ENCODE data around the gene GPANK1. TPM values are rescaled to one million over a fixed set of nuclear protein-coding genes. Genes with fewer than 3 reads are reported as not detected.
A peak's percentile ranks its signal among the peaks of the same experiment; 100 is the strongest.

Gene GPANK1
- total RNA-seq, 2 experiments from 2014 or later = 35.2 to 42.8 TPM

GRCh38 chr6:31639043-31639442, 25.8 kb downstream of the GPANK1 start:
- H3K4me1 Mint-ChIP-seq = peaks cover 7% of the 10 kb centered on the region
- ATAC-seq = peak; percentile 9
- DNase-seq = no peak
- H3K36me3 Mint-ChIP-seq (ENCODE audit: low read depth) = peaks cover 51% of the 10 kb centered on the region
- no peaks in the 10 kb centered on the region for H3K9me3 Mint-ChIP-seq (ENCODE audit: low read depth)
- peak overlapping the region; percentile 86 for H3K27ac Mint-ChIP-seq
- intact Hi-C loops (cut with DNase I, micrococcal nuclease) = no loop called here
- no peaks in the 10 kb centered on the region for H3K27me3 Mint-ChIP-seq
- ChIA-PET POLR2A (interaction anchor here (1.3 to 3.6 kb wide), 3 partner anchors 11 to 97 kb away, joined by 4 to 29 read pairs (median 11); partner anchors contain the start of gene DDX39B), CTCF (interaction anchor here (0.6 to 2.8 kb wide), 7 partner anchors 13 to 1723 kb away, joined by 3 to 8 read pairs (median 3); no protein-coding TSS in a partner anchor)
- no peak overlapping the region for H3K4me3 Mint-ChIP-seq

GRCh38 chr6:31636698-31637596, 27.9 kb downstream of the GPANK1 start:
- POLR2A ChIA-PET = interaction anchor here (0.6 to 3.6 kb wide), 4 partner anchors 9 to 101 kb away, joined by 3 to 29 read pairs (median 8); no protein-coding TSS in a partner anchor
- peaks cover 7% of the 10 kb centered on the region for H3K4me1 Mint-ChIP-seq
- peak overlapping the region; percentile 61 for H3K27ac Mint-ChIP-seq
- ATAC-seq (no peak), DNase-seq (no peak)
- H3K36me3 Mint-ChIP-seq (ENCODE audit: low read depth) = peaks cover 68% of the 10 kb centered on the region
- no peaks in the 10 kb centered on the region for H3K27me3 Mint-ChIP-seq
- intact Hi-C loops (cut with DNase I, micrococcal nuclease) = no loop called here
- H3K4me3 Mint-ChIP-seq = no peak overlapping the region
- H3K9me3 Mint-ChIP-seq (ENCODE audit: low read depth) = no peaks in the 10 kb centered on the region
- CTCF ChIA-PET = no interaction called here

- CTCF ChIA-PET = no interaction called here
- intact Hi-C loops (cut with DNase I, micrococcal nuclease) = no loop called here
- no peak for DNase-seq
- POLR2A ChIA-PET = interaction anchor here (0.7 to 1.5 kb wide), 5 partner anchors 8 to 12 kb away, joined by 3 to 7 read pairs (median 3); no protein-coding TSS in a partner anchor
- ATAC-seq = no peak
- Mint-ChIP-seq H3K27me3 (no peaks in the 10 kb centered on the region), H3K9me3 (ENCODE audit: low read depth) (no peaks in the 10 kb centered on the region), H3K4me3 (no peak overlapping the region), H3K4me1 (peaks cover 7% of the 10 kb centered on the region), H3K36me3 (ENCODE audit: low read depth) (peaks cover 74% of the 10 kb centered on the region), H3K27ac (peak overlapping the region; percentile 17)
Measured at GRCh38 chr6:31634969-31635575, 29.7 kb downstream of the GPANK1 start.

GRCh38 chr6:31634131-31634530, 30.7 kb downstream of the GPANK1 start:
- POLR2A ChIA-PET = interaction anchor here (1.4 to 1.5 kb wide), 2 partner anchors 8 to 11 kb away, joined by 3 to 7 read pairs; no protein-coding TSS in a partner anchor
- H3K9me3 Mint-ChIP-seq (ENCODE audit: low read depth) = no peaks in the 10 kb centered on the region
- DNase-seq (no peak), ATAC-seq (no peak)
- intact Hi-C loops (cut with DNase I, micrococcal nuclease) = no loop called here
- H3K27me3 Mint-ChIP-seq = no peaks in the 10 kb centered on the region
- peaks cover 78% of the 10 kb centered on the region for H3K36me3 Mint-ChIP-seq (ENCODE audit: low read depth)
- H3K4me3 Mint-ChIP-seq = no peak overlapping the region
- H3K27ac Mint-ChIP-seq = peak overlapping the region; percentile 56
- CTCF ChIA-PET = interaction anchor here (0.8 kb wide), 1 partner anchor 242 kb away, joined by 3 read pairs; no protein-coding TSS in a partner anchor
- H3K4me1 Mint-ChIP-seq = no peaks in the 10 kb centered on the region

- POLR2A ChIA-PET = interaction anchor here (1.4 to 1.5 kb wide), 2 partner anchors 8 to 11 kb away, joined by 3 to 7 read pairs; no protein-coding TSS in a partner anchor
Measured at GRCh38 chr6:31633447-31633846, 31.4 kb downstream of the GPANK1 start.

GRCh38 chr6:31632279-31632946, 32.4 kb downstream of the GPANK1 start:
- Mint-ChIP-seq H3K4me1 (no peaks in the 10 kb centered on the region), H3K27me3 (no peaks in the 10 kb centered on the region), H3K36me3 (ENCODE audit: low read depth) (peaks cover 81% of the 10 kb centered on the region), H3K9me3 (ENCODE audit: low read depth) (no peaks in the 10 kb centered on the region), H3K27ac (no peak overlapping the region), H3K4me3 (no peak overlapping the region)
- ATAC-seq (no peak), DNase-seq (no peak)
- POLR2A ChIA-PET = no interaction called here
- intact Hi-C loops (cut with DNase I, micrococcal nuclease) = no loop called here
- CTCF ChIA-PET = interaction anchor here (0.6 kb wide), 1 partner anchor 116 kb away, joined by 4 read pairs; no protein-coding TSS in a partner anchor

More at GRCh38 chr6:31633447-31633846, 31.4 kb downstream of the GPANK1 start:
- Mint-ChIP-seq H3K27me3 (no peaks in the 10 kb centered on the region), H3K36me3 (ENCODE audit: low read depth) (peaks cover 77% of the 10 kb centered on the region), H3K4me3 (no peak overlapping the region), H3K27ac (no peak overlapping the region), H3K9me3 (ENCODE audit: low read depth) (no peaks in the 10 kb centered on the region), H3K4me1 (no peaks in the 10 kb centered on the region)
- CTCF ChIA-PET = no interaction called here
- no peak for ATAC-seq
- intact Hi-C loops (cut with DNase I, micrococcal nuclease) = no loop called here
- no peak for DNase-seq

- Mint-ChIP-seq H3K4me3 (no peak overlapping the region), H3K36me3 (ENCODE audit: low read depth) (peaks cover 81% of the 10 kb centered on the region), H3K27me3 (no peaks in the 10 kb centered on the region), H3K4me1 (no peaks in the 10 kb centered on the region), H3K9me3 (ENCODE audit: low read depth) (no peaks in the 10 kb centered on the region), H3K27ac (no peak overlapping the region)
- ATAC-seq (no peak), DNase-seq (no peak)
- ChIA-PET CTCF (no interaction called here), POLR2A (no interaction called here)
- intact Hi-C loops (cut with DNase I, micrococcal nuclease) = no loop called here
Measured at GRCh38 chr6:31631681-31632278, 33.0 kb downstream of the GPANK1 start.

- DNase-seq (no peak), ATAC-seq (no peak)
- no peaks in the 10 kb centered on the region for H3K27me3 Mint-ChIP-seq
- ChIA-PET CTCF (no interaction called here), POLR2A (no interaction called here)
- H3K4me3 Mint-ChIP-seq = no peak overlapping the region
- no peaks in the 10 kb centered on the region for H3K4me1 Mint-ChIP-seq
- no peaks in the 10 kb centered on the region for H3K9me3 Mint-ChIP-seq (ENCODE audit: low read depth)
- no peak overlapping the region for H3K27ac Mint-ChIP-seq
- H3K36me3 Mint-ChIP-seq (ENCODE audit: low read depth) = peaks cover 81% of the 10 kb centered on the region
- intact Hi-C loops (cut with DNase I, micrococcal nuclease) = no loop called here
Measured at GRCh38 chr6:31631209-31631608, 33.6 kb downstream of the GPANK1 start.

GRCh38 chr6:31630177-31630934, 34.4 kb downstream of the GPANK1 start:
- intact Hi-C loops (cut with DNase I, micrococcal nuclease) = no loop called here
- Mint-ChIP-seq H3K4me3 (no peak overlapping the region), H3K27me3 (no peaks in the 10 kb centered on the region), H3K9me3 (ENCODE audit: low read depth) (no peaks in the 10 kb centered on the region), H3K4me1 (no peaks in the 10 kb centered on the region), H3K36me3 (ENCODE audit: low read depth) (peaks cover 83% of the 10 kb centered on the region), H3K27ac (peak overlapping the region; percentile 7)
- POLR2A ChIA-PET = interaction anchor here (5.1 kb wide), 1 partner anchor 9 kb away, joined by 29 read pairs; no protein-coding TSS in a partner anchor
- CTCF ChIA-PET = interaction anchor here (0.7 kb wide), 1 partner anchor 24 kb away, joined by 3 read pairs; no protein-coding TSS in a partner anchor
- DNase-seq (no peak), ATAC-seq (no peak)

- ChIA-PET POLR2A (interaction anchor here (5.1 kb wide), 1 partner anchor 10 kb away, joined by 29 read pairs; no protein-coding TSS in a partner anchor), CTCF (interaction anchor here (1.4 kb wide), 1 partner anchor 11 kb away, joined by 3 read pairs; no protein-coding TSS in a partner anchor)
- intact Hi-C loops (cut with DNase I, micrococcal nuclease) = no loop called here
- ATAC-seq = no peak
- no peaks in the 10 kb centered on the region for H3K4me1 Mint-ChIP-seq
- H3K27ac Mint-ChIP-seq = no peak overlapping the region
- H3K36me3 Mint-ChIP-seq (ENCODE audit: low read depth) = peaks cover 87% of the 10 kb centered on the region
- no peak overlapping the region for H3K4me3 Mint-ChIP-seq
- no peak for DNase-seq
- H3K27me3 Mint-ChIP-seq = no peaks in the 10 kb centered on the region
- no peaks in the 10 kb centered on the region for H3K9me3 Mint-ChIP-seq (ENCODE audit: low read depth)
Measured at GRCh38 chr6:31629014-31629413, 35.8 kb downstream of the GPANK1 start.

Data from activated CD4-positive, alpha-beta T cell treated with anti-CD3 and anti-CD28 coated beads for 36 hours (primary cell).